HuH-7 (cell line): ENCODE measurements around the gene MYRIP.
A peak's percentile ranks its signal among the peaks of the same experiment; 100 is the strongest.

Experiments
- DNase-seq: peaks from one replicate; pipeline ENCODE4 v3.0.0; 2011; ENCODE audit warnings: low spot score

Gene MYRIP

DNA sequence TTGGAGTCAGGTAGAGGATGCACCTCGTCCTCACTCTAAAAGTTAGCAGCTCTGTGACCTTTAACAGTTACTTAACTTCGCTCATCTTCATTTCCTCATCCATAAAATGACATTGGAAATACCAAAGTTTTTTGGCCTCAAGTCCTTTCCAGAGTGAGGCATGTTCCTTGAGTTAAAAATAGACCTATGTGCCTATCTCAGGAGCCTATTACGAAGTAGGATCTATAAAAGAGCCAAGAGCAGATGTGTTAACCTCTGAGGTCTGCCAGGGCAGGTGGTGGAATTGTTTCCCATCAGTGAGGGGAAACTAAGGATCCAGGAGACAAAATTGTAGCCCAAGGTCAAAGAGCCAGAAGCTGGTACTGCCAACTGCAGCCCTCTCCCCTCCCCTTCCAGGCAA is 379.7 kb downstream of the MYRIP start:
- DNase-seq = no peak

DNA sequence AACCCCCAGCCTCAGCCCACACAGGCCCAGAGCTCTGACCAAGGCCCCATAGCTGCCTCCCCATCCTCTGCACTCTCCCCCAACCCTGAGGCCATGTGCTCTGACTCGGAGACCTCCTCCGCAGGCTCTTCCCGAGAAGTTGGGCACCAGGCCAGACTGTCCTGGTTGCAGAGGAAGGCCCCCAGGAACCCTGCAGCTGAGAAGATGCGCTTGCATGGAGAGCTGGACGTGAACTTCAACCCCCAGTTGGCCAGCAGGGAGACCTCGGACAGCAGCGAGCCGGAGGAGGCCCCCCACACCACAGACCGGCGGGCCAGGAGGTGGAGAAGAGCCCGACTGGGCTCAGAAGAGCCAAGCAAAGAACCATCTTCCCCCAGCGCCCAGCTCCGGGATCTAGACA is 380.6 kb downstream of the MYRIP start:
- no peak for DNase-seq

DNA sequence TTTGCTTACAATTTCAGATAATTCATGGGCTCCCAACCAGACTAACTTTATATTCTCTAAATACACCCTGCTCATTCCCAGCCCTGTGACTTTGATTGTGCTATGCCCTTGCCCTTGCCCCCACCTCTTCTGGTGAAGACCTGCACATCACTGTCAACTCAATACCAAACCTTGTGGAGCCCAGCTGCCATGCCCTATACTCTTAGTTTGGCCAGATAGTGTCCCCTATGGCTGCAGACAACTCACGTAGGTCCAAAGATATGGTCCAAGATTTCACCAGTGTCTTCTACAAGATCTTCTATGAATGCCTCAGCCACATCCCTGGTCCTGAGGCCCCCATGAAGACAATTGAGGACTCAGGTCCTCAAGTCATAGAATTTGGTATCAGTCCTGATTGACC is 381.8 kb downstream of the MYRIP start:
- no peak for DNase-seq

DNA sequence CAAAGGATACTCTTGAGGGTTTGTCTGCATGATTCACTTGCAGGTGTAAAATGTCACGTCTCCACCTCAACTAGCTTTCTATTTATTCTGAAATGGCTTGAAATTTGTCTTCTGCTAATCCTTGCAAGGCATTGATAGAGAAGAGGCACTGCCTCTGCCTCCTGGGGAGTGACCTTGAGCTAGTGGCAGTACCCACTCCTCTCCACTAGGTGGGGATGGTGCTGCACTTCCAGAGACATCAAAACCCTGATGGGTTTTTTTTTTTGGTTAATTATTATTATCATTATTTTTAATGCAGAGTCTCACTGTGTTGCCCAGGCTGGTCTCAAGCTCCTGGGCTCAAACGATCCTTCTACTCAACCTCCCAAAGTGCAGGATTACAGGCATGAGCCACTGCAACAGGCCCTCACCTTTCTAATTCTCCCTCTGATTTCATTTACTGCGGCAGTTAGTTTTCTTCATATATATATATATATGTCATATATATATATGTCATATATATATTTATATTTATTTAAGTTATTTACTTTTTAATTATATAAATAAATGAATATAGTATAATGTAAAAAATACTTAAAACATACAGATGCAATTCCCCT is 382.5 kb downstream of the MYRIP start:
- peak; percentile 53 for DNase-seq

DNA sequence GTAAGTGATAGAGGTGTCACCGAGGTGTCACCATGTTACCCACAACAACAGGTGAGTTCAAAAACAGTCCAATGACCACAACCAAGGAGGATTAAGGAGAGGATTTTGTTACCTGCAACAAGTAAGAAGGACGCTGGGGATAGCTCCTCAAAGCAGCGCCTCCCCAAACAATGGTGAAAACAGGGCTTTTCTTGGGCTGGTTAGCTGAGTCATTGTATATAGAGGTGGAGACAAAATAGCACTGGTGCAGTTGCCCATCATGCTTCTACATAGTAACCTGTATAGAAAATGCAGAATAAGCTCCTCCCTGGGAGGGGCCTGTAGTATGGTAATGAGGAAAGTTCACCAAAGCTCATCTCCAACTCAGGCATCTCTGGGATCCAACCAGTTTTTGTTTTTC is 383.2 kb downstream of the MYRIP start:
- no peak for DNase-seq

DNA sequence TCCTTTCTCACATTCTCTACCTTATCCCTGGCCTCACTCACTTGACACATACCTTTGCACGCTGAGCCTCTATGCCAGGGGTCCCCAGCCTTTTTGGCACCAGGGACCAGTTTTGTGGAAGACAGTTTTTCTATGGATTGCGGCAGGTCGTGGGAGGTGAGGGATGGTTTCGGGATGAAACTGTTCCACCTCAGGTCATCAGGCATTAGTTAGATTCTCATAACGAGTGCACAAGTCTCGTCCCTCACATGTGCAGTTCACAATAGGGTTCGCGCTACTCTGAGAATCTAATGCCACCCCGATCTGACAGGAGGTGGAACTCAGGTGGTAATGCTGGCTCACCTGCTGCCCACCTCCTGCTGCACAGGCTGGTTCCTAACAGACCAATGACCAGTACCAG is 387.6 kb downstream of the MYRIP start:
- DNase-seq = no peak

DNA sequence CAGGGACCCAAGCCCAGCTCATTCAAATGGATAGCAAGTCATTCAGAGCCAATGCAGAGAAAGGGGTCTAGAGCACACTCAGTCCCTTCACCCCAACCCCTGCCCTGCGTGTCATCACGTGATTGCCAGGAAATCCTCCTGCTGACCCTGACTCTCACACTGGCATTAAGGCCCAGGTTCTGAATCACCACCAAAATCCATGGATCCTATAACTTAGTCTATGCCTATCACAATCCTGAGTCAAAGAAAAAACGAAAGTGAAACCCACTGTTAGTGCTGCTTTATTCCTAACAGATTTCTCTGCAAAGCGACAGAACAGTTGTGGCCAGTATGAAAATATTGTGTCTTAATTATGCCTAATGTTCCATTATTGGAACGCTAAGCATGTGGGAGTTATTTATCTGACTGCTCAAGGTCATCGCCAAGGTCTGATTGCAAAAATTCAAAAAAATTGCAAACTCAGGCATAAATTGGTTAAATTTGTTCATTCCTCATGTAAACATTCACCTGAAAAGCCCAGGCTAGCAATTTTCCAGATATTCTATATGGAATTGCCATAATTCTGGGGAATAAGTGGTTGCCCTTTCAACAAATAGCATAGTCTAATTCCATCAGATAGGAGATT is 391.4 kb downstream of the MYRIP start:
- no peak for DNase-seq

DNA sequence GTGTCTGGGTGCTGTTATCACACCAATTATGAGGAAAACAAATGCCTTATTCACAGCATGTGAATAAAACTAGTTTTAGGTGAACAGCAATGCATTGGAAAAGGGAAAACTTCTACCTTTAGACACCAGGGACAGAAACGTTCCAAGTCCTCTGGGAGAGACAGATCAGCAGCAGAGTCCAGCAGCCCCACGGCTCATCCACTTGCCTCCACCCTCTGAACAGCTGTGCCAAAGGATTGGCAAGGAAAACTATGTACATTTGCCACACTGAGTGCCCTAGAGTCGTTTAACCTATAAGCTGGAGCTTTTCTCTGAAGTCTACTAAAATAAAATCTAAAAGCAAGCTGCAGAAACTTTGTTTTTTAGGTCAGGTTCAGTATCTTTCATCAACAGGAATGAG is 392.4 kb downstream of the MYRIP start:
- no peak for DNase-seq

DNA sequence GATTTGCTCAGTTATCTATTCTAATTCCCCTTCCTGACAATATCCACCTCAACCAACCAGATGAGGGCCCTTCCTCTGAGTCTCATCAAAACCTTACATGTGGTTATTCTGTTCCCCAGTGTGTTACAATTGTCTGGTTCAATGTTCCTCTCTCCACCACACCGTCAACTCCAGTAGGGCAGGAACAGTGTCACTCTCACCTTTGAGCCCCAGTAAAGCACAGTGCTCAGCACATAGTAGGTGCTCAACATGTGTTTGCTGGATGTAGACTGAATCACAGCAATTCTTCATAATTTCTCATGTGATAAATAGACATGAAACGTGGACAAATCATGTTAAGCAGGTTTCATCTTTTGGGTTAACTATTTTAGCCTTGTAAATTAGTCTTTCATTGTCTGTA is 397.1 kb downstream of the MYRIP start:
- no peak for DNase-seq

DNA sequence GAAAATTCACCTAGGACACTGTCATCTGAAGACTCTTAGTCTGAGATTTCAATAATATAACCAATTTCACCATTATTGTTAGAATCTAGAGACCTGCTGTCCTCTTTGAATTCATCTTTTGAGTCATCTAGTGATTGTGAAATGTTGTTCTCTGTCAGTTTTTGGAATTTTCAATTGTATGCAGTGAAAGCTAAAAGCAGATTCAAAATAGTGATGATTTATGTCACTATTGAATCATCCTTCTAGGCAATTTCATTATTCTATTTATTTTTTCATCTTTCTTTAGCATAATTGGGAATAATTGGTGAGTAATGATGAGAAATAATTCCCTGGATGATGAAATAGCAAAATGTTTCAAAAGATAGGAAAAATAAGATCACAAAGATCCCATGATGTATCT is 398.4 kb downstream of the MYRIP start:
- DNase-seq = no peak

DNA sequence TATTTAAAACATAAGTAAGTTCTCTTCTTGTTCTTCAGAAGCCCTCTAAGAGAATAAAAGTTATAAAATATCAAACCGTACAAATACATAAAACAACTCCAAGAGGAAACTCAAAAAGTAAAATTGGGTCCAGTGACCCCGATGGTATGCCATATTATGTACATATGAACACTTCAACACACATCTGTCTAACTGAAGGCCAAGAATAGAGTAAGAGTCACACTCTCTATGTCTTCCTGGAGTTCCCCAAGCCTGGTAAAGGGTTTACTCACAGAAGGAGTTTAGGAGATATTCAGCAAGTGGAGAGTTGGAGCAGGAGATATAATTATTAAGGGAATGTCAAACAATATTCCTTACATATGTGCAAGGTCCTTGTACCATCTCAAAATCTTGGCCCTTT is 398.8 kb downstream of the MYRIP start:
- DNase-seq = no peak

DNA sequence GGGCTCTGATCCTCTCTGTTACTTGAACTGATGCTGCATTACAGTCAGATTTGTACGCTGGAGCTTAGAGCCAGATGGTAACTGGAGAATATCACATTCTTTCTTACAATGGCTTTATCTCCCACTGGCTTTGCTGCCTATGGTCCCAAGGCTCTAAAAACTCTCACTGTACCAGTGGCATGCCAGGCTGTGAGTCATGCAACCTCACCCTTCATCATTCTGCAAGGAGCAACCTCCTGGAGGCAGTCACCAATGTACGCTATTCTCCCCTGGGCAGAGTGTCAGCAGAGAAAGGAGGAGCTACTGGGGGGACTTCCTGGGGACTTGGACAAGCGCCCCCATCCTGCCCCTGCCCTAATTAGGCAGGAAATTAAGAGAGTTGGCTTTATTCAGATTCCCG is 402.2 kb downstream of the MYRIP start:
- no peak for DNase-seq

DNA sequence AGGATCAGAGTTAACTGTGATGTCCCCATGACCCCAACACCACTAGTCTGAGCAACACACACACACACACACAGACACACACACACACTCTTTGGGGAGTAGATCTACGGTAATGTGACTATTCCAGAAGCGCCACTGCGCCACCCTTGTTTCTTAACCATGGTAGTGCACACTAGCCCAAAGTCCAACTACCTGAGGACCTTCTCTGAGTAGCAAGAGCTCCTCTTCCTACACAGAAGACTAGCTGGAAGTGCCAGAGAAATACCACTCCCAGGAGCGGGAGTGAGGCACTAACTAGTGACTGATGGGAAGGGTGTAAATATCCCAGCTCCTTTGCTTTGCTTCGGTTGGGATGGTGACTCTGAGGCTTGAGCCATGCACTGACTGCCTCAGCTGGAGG is 404.1 kb downstream of the MYRIP start:
- no peak for DNase-seq

DNA sequence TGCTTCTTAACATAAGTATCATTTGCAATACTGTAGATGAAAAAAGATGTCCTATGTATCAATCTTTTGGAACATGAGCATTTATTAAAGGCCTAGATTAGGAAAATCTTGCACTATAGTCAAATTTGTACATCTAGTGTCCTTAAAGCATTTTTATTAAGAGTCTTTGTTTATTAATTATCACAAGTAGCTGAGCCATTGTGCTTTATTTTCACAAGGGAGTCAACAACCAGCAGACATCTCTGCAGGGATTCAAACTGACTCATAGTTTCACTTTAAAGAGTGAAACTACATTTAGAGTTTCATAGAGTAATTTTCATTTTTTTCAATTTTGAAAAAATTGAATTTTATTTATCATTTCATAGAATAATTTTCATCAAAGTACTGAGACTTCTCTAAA is 405.6 kb downstream of the MYRIP start:
- DNase-seq = no peak

DNA sequence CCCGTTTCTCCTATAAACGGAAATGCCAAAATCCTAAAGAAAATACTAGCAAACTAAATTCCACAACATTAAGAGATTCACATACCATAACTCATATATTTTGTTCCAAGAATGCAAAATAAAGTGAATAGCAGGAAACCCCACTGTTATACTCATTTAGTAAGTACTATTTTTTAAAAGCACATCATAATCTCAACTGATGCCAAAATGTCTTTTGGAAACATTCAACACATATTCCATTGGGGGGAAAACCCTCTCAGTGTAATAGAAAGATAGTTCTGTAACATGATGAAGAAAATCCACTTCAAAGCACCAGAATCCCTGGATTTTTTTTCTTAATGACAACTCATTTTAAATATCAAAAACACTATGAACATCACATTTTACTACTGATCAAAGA is 407.1 kb downstream of the MYRIP start:
- DNase-seq = no peak

DNA sequence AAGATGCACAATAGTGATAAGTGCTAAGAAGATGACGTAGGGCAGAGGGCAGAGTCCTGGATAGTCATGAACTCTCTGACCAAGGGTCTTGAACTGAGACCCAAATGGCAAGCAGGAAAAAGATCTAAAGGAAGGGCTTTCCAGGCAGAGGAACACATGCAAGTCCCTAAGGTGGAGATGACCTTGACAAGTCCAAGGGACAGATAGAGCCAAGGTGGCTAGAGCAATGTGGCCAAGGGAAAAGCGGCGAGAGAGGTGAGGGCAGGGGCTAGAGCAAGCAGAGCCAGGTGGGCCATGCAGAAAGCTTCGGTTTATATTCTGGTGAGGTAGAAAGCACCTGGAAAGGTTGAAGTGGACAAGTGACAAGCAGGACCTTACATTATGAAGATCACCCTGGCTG is 414.4 kb downstream of the MYRIP start:
- DNase-seq = no peak

DNA sequence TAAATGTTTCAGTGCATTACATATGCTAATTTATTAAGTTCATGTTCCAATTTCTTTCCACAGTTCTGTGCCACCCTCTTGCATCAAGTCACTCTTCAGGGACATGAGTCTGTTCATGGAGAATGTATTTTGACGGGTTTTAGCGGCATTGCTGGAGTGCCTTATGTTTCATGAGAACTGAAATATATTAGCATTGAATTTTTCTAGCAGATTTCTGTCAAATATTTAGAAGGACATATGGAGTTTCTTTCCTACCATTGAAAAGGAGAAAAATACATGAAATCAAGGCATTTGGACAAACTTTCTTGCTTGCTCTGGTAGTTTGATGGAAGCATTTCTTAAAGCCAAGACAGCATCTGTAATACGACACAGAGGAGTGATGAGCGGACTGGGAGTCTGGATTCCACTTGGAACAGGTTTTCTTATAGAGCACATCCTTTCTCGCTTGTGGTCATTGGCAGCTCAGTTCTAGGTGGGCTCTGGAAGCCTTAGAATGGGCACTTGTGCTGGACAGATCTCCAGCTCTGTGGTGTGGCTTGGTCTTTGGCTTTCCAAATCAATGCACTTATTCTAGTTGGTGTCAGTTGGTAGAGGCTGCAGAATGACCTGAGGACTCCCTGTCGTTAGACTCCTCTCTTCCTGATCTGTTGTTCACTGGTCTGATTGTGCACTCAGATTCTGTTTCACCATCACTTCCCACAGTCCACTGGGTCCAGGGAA is 415.5 kb downstream of the MYRIP start:
- DNase-seq = no peak

DNA sequence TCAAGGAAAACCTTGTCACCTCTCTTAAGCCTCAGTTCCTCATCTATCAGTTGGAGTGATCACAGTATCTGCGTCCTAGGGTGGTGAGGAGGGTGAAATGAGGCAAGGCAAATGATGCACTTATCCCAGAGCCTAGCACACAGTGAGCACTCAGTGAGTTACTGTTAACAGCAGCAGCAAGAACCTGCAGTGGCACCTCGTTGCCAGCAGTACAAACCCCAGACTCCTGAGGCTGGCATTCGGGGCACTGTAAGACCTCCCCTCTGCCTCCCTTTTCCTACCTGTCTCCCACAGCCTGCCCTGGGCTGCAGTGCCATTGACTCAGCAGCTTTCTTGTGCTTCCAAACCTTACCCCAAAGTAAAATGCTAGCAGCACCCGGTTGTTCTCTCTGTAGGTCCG is 417.2 kb downstream of the MYRIP start:
- DNase-seq = no peak

DNA sequence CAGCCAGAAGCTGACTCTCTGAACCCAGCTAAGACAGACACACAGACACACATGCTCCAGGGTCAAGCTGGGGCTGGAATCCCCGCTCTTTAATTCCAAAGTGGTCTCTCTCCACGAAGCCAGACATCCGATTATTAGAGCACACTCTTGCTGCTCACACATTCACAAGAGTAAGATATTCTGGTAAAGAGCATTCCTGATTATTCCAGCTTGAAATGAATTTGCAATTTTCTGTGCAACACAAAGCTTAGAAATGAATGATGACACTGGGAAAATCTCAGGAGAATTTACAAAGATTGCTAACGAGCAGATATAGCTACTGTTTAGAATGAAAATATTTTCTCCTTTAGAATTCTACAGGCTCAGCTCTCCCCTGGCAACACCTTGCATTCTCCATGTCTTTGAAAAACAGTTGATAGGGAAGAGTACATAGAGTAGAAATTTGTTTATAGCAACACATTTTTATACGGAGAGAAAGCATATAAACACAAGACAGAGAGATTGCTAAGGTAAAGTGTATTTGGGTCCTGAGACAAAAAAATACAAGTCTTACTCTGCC is 419.5 kb downstream of the MYRIP start:
- DNase-seq = no peak

DNA sequence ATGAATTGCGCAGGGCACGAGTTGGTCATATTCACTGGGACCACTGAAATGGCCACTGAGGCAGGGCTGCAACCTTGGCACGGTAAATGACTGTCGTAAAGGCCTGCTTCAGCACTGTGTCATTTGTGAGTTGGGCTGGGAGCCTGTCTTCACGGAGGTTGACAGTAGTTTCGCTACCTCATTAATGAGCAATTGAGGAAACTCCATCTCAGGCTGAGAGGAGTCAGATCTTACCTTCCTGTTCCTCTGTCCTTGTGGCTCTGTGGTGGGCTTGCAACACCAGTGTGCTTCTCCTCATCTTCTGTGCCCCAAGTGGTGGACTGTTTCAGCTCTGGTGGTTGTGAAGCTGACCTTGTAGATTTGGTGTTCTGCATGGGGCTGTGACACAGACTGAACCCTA is 420.0 kb downstream of the MYRIP start:
- no peak for DNase-seq

DNA sequence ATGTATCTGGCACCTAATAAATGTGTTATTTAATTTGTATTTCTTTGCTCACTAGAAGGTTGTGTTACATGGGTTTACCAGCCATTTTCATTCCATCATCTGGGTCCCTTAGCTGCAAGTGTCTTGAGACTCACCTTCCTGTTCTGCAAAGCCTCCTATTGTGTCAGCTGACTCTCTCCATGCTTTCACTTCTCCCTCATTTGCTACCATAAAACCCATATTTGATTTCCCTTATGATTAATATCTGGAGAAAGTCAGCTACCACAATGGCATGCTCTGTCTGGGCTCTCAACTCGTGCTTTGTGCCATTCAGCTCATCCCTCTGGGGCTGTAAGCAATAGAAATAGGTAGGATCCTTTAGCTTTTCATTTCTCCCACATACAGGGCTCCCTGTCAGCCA is 420.6 kb downstream of the MYRIP start:
- no peak for DNase-seq

DNA sequence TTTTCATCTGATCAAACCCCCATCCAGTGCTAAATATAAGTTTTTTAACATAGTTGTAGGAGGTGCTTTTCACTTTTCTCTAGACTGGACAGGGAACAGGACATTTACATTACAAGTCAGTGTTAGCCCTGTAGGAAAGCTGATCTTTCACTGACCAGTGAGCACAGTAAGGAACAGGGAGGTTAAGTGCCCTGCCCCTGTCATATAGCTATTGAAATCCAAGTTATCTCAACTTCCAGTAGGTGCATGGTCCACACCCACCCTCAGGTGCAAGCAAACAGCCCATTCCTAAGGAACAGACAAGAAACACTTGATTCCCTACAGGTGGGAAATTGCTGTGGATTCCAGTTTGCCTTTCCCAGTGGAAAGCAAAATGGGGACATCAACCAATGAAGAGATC is 421.0 kb downstream of the MYRIP start:
- DNase-seq = no peak

DNA sequence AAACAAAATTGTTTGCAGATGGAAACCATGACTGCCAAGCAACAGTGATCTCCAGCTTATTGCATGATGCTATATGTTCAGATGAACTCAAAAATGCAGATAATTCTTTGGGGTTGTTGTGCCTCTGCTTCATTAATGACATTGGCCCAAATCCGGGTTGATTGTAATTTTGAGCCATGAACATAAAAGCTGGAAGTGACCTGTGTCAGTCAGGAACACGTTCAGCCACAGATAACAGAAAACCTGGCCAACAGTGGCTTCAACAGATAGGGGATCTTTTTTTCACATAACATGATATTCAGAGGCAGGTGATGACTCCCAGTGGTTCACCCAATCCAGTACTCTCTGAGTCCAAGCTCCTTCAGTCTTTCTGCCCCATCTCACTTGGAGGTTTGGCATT is 423.2 kb downstream of the MYRIP start:
- no peak for DNase-seq

DNA sequence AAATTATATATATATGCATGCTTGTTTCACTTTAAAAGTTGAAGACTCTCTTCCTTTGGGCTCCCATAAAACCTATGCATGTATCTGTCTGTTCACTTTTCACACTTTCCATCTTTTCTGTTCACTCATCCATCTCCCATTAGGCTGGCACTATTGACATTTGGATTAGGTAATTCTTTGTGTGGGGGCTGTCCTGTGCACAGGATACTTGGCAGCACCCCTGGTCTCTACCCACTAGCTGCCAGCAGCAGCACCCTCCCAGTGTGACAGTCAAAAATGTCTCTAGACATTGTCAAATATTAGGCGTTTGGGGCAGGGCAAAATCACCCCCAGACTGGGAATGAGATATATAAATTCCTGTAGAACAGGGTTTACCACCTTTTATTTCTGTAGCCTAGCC is 427.8 kb downstream of the MYRIP start:
- DNase-seq = no peak
